Islet precursor cell (in vitro differentiated cells): Measurements from ENCODE around the gene ETV3.

Experiments used
- DNase-seq: peaks from one replicate; pipeline ENCODE4 v3.0.0-alpha.2; 2018

The ETV3 gene

GRCh38 chr1:157158967-157159366, 20.8 kb upstream of the ETV3 start:
- DNase-seq: peak; percentile 52

GRCh38 chr1:157157501-157158190, 19.5 kb upstream of the ETV3 start:
- peak; percentile 65 for DNase-seq

DNA sequence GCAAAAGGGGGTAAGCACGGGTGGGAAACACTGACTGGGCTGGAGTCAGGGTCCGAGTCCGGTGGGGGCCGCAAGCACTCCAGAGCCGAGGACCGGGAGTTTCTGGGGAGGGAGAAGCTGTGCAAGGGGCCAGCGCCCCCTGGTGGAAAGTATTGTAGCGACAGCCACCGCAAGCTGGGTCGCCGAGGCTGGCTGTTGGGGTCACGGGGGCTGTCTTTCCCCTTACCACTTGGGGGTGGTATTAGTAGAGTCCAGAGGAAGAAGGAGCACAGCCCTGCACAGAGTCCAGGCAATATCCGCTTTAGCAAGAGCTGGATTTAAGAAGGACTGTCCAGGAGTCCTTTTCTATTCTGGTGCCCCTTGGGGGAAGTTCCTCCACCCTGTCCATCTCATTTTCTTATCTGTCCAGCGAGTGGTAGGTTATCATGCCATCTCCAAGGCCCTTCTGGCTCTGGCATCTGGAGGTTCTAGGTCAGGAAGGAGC, 17.9 kb upstream of the ETV3 start:
- peak; percentile 93 for DNase-seq

DNA sequence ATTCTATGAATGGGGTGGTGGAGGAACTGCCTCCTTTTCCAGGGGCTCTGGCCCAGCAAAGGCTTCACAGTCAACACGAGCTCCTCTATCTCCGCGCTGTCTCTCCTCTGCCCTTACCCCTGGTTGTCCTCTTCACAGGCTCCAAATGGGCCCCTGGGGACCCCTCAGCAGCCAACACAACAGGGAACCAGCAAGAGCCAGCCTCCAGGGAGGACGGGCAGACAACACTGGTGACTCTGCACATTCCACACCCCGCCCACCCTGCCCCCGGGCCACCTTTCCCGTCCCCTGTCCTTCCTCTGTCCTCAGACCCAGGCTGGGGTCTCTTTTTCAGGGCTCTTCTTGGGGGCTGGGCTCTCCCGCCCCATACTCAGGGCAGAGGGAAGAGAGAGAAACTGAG, 17.5 kb upstream of the ETV3 start:
- DNase-seq: peak; percentile 91

GRCh38 chr1:157154940-157155514, 16.8 kb upstream of the ETV3 start:
- DNase-seq: peak; percentile 73

DNA sequence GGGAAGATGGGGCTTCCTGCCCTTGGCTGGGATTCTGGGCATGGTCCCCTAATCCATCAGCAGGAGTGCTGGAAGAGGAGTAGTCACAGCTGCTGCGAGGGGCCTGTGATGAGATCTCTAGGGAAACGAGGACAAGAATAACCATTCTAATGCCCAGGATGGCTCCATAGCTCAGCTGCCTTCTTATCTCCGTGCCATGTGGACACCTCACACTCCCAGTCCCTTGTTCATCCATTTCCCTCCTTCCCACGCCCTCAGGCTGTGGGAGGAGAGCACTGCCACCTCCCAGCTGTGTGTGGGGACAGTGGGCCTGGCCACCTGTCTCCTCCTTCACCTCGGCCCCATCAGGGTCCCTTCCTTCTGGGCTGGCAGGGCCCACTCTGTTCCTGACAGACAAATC, 16.1 kb upstream of the ETV3 start:
- no peak for DNase-seq

DNA sequence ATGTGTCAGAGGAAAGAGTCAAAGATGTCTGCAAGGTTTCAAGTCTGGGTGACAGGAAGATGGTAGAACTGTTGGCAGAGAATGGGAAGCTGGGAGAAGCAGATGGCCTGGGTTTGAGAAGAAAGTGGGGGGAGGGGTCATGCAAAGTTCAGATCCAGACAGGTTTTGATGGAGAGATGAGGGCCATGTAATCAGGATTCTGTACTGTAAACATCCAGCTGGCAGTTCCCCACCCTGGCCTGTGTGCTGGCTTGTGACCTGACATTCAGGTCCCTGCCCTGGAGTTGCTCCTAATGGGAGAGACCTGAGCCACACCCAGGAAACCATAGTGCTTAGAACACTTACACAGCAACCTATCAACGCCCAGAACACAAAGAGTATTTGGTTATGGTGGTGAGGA, 15.6 kb upstream of the ETV3 start:
- DNase-seq: peak; percentile 51

DNA sequence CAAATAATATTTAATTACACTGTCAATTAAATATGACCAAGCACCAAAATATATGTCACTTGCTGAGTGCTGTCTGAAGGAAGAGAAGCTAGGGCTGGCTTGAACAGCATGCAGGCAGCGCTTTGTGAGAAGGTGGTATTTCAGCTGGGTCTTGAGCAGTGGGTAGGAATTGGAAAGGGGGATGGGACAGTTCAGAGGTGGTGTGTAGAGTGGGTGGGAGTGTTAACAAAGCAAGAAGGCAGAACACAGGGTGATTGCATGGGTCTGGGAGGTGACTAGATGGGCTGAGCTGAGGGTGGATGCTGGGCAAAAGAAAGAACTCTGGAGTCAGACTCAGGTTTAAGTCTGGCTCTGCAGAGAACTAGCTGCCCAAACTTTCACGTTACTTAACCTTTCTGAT, 14.3 kb upstream of the ETV3 start:
- DNase-seq: peak; percentile 34

- DNase-seq: peak; percentile 34
Observed at GRCh38 chr1:157151506-157151905, 13.3 kb upstream of the ETV3 start.

DNA sequence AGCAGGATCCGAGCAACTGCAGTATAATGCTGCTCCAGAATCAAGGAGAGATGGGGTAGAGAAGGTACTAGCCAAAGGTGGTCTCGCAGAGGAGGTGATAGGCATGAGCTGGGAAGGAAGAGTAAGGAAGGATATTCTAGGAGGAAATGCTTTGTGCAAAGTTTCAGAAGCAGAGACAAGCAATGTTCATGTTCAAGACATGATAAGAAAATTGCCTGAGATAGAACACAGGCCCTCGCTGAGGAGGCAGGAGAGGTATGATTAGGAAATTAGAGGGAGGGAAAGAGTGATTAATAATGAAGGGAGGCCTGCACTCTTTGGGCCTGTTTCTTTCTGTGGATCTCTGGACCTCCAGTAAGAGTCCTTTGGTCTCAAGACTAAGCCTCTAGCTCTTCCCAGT, 12.9 kb upstream of the ETV3 start:
- no peak for DNase-seq

- DNase-seq: no peak
Observed at GRCh38 chr1:157150631-157151030, 12.4 kb upstream of the ETV3 start.

DNA sequence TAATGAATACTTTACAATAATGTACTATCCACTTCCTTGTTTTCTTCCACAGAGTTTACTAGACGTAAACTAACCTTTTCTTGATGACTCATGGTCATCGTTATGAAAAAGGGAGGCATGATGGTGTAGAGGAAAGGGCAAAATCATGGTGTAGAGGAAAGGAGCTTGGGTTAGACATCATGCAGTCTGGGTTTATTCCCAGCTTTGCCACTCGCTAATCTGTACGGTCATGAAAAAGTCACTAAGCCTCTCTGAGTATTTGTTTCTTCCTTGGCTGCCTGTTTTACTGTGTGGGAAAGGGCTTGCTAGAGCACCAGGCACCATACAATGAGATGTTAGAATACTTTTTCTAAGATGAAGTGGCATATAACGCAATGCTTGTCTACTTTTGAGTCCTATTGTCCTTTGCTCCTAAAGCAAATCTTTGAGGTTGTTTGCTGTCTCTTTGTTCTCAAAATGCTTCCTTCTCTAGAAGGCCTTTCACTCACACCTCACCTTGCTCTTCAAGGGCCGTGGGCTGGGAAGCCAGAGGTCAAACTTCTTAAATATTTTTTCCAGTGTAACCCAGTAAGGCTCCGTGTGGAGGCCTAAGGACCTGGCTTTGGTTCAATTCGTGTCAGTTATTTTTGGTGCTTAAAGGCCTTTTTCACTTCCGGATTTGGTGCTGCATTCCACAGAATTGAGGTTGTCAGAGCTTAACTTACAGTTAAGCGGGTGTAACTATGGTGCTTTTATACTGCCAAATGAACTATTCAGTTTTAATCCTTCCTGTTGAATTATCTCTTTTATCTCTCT, 9.9 kb upstream of the ETV3 start:
- DNase-seq: no peak

- DNase-seq: no peak
Observed at GRCh38 chr1:157147037-157147436, 8.8 kb upstream of the ETV3 start.

GRCh38 chr1:157146244-157146643, 8.0 kb upstream of the ETV3 start:
- peak; percentile 29 for DNase-seq

- DNase-seq: no peak
Observed at GRCh38 chr1:157145076-157145475, 6.9 kb upstream of the ETV3 start.

GRCh38 chr1:157144509-157144908, 6.3 kb upstream of the ETV3 start:
- DNase-seq: no peak

DNA sequence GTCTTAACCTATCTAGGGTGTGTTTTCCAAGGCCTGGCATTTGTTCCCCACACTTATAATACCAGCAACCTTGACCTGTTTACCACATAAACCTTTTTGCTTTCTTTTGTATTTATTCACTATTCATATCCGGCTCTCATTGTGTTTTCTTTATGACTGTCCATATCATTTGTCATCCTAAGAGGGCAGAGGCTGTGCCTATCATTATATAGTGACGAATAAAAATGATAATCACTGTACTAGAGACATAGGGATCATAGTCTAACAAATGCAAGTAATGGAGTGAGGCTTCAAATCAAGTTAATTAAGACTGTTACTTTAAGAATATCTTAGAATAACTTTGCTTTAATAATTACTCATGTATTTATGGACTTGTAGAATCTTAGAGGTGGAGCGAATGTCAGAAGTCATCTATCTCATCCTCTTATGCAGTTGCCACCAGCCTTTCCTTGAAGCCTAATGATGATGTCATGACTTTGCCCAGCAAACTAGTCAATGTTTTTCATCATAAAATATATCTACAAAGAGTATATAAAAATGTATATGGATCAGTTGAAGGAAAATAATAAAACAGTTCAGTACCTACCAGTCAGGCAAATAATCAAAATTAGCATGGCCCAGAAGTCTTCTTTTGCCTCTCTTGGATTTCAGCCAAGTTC, 4.7 kb upstream of the ETV3 start:
- no peak for DNase-seq

GRCh38 chr1:157142201-157142600, 4.0 kb upstream of the ETV3 start:
- no peak for DNase-seq

GRCh38 chr1:157141212-157141855, 3.1 kb upstream of the ETV3 start:
- DNase-seq: peak; percentile 76

DNA sequence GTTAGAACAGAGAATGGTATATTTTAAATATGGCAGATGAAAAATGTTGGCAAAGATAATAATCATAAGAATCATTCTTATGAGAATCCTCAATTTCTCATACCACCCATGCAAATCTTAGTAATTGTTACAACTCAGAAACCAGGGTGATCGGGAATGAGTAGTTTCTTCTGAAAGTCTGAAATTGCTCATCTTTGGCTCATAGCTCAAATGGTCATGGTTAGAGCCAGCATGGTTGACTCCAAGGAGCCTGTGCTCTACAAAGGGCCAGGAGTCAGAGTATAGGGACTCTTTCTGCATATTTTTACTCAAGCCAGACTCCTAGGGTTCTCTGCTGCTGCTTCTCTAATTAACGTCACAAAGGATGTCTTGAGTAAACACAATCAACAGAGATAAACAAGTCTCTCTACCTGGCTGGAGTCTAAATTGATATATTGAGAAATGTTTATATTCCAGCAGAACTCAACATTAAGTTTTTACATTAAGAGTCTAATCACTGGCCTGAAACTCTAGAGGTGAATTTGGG, 1.9 kb upstream of the ETV3 start:
- DNase-seq: no peak

- DNase-seq: no peak
Observed at GRCh38 chr1:157139052-157139715, 989 bp upstream of the ETV3 start.
